T-helper 2 cell (primary cell): ENCODE results near the gene ADGRA1.
"Not testable (repeated sequence)": the region's sequence is repeated elsewhere in the genome, so short reads cannot be mapped to it uniquely, and the experiment has no call there.

Experiments used
- DNase-seq, 5 experiments: peaks; one replicate each; pipeline versions ENCODE4 v3.0.0 to v3.0.0-alpha.2; 2012 to 2022

Gene ADGRA1

GRCh38 chr10:133164816-133165555 is 77.3 kb downstream of the ADGRA1 start:
- no peak for DNase-seq

GRCh38 chr10:133165556-133166503 is 78.1 kb downstream of the ADGRA1 start:
- no peak for DNase-seq

- DNase-seq, result no peak
Measured at GRCh38 chr10:133166504-133166827, 78.7 kb downstream of the ADGRA1 start.

- DNase-seq, result no peak
Measured at GRCh38 chr10:133166828-133167692, 79.3 kb downstream of the ADGRA1 start.

GRCh38 chr10:133167693-133168616 is 80.2 kb downstream of the ADGRA1 start:
- no peak for DNase-seq

GRCh38 chr10:133168617-133169031 is 80.9 kb downstream of the ADGRA1 start:
- no peak for DNase-seq

GRCh38 chr10:133169173-133169947 is 81.6 kb downstream of the ADGRA1 start:
- DNase-seq, result no peak

GRCh38 chr10:133170092-133170491 is 82.4 kb downstream of the ADGRA1 start:
- no peak for DNase-seq

GRCh38 chr10:133173860-133174640 is 86.3 kb downstream of the ADGRA1 start:
- no peak for DNase-seq

GRCh38 chr10:133174689-133175263 is 87.1 kb downstream of the ADGRA1 start:
- no peak for DNase-seq

- not testable (repeated sequence) for DNase-seq
Measured at GRCh38 chr10:133175624-133176023, 87.9 kb downstream of the ADGRA1 start.

- no peak for DNase-seq
Measured at GRCh38 chr10:133176546-133176945, 88.8 kb downstream of the ADGRA1 start.

GRCh38 chr10:133177380-133178157 is 89.8 kb downstream of the ADGRA1 start:
- no peak for DNase-seq

GRCh38 chr10:133178357-133179127 is 90.8 kb downstream of the ADGRA1 start:
- DNase-seq, result no peak

- DNase-seq, result no peak
Measured at GRCh38 chr10:133179128-133179520, 91.4 kb downstream of the ADGRA1 start.

- no peak for DNase-seq
Measured at GRCh38 chr10:133179651-133180050, 91.9 kb downstream of the ADGRA1 start.

GRCh38 chr10:133180192-133180964 is 92.7 kb downstream of the ADGRA1 start:
- DNase-seq, result no peak
